Measurements from ENCODE around the gene MYO3A.

- TF ChIP-seq, protein P1, sequence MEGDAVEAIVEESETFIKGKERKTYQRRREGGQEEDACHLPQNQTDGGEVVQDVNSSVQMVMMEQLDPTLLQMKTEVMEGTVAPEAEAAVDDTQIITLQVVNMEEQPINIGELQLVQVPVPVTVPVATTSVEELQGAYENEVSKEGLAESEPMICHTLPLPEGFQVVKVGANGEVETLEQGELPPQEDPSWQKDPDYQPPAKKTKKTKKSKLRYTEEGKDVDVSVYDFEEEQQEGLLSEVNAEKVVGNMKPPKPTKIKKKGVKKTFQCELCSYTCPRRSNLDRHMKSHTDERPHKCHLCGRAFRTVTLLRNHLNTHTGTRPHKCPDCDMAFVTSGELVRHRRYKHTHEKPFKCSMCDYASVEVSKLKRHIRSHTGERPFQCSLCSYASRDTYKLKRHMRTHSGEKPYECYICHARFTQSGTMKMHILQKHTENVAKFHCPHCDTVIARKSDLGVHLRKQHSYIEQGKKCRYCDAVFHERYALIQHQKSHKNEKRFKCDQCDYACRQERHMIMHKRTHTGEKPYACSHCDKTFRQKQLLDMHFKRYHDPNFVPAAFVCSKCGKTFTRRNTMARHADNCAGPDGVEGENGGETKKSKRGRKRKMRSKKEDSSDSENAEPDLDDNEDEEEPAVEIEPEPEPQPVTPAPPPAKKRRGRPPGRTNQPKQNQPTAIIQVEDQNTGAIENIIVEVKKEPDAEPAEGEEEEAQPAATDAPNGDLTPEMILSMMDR (conservative IDR thresholded peaks at IDR 0.05): no peak
- TF ChIP-seq ZFX (IDR thresholded peaks at IDR 0.05): no peak
Observed at GRCh38 chr10:25896421-25896820, 37.6 kb upstream of the MYO3A start.
